MCF 10A (cell line): ENCODE results near the gene PARD6G. TPM values are rescaled to one million over a fixed set of nuclear protein-coding genes. Genes with fewer than 3 reads are reported as not detected.

Experiments
- BruUV-seq: library from RNA; stranded (reverse); fragments of 400-500 nt; replicated peaks from 2 replicates; lab custom pipeline; 2021; lab: Mats Ljungman, UMichigan
- CTCF ChIA-PET: fragments of 300-600 bp; sonication (Branson Sonifier 250); formaldehyde crosslinking; extraction: SDS; loops from one replicate; lab custom pipeline; 2021; ENCODE audit warnings: antibody characterized with exemption, inconsistent platforms; lab: Yijun Ruan, JAX
- POLR2A ChIA-PET: fragments of 300-600, 350-650 bp; sonication (Branson Sonifier 250); formaldehyde crosslinking; extraction: SDS; loops from one replicate; lab custom pipeline; 2020; ENCODE audit warnings: antibody characterized with exemption, inconsistent platforms; lab: Yijun Ruan, JAX
- DNase-seq: peaks from one replicate; pipeline ENCODE4 v3.0.0-alpha.2; 2018; ENCODE audit not compliant: unreplicated experiment
- H3K27ac Mint-ChIP-seq: one replicate; pipeline ENCODE4 v1.8.0; 2022; ENCODE audit warnings: mild to moderate bottlenecking, low read depth, mixed read lengths; ENCODE audit not compliant: unreplicated experiment
- H3K27me3 Mint-ChIP-seq: one replicate; pipeline ENCODE4 v1.8.0; 2022; ENCODE audit warnings: mixed read lengths; ENCODE audit not compliant: insufficient read depth, unreplicated experiment
- H3K36me3 Mint-ChIP-seq: one replicate; pipeline ENCODE4 v1.8.0; 2022; ENCODE audit warnings: mild to moderate bottlenecking, moderate library complexity, mixed read lengths; ENCODE audit not compliant: insufficient read depth, unreplicated experiment
- H3K4me1 Mint-ChIP-seq: one replicate; pipeline ENCODE4 v1.8.0; 2022; ENCODE audit warnings: mixed read lengths; ENCODE audit not compliant: insufficient read depth, unreplicated experiment
- H3K4me3 Mint-ChIP-seq: one replicate; pipeline ENCODE4 v1.8.0; 2022; ENCODE audit warnings: mild to moderate bottlenecking, moderate library complexity, mixed read lengths; ENCODE audit not compliant: unreplicated experiment
- H3K9me3 Mint-ChIP-seq: one replicate; pipeline ENCODE4 v1.8.0; 2022; ENCODE audit warnings: mixed read lengths; ENCODE audit not compliant: unreplicated experiment
- CTCF ChIP-seq: fragments of 200-600 bp; IDR thresholded peaks from one replicate; pipeline ENCODE4 v1.8.0; 2022; ENCODE audit warnings: antibody characterized with exemption, mild to moderate bottlenecking; ENCODE audit not compliant: unreplicated experiment
- intact Hi-C: fragments of 100-400 bp; cut with micrococcal nuclease; formaldehyde crosslinking; loops from 2 replicates; pipeline ENCODE4 v1.14.1; 2022
- total RNA-seq: library from RNA; stranded (reverse); gene quantifications from 2 replicates; pipeline ENCODE4 v1.2.3, GENCODE V29; 2022

The PARD6G gene
- total RNA-seq, 1 experiment from 2014 or later = 8.1 TPM

DNA sequence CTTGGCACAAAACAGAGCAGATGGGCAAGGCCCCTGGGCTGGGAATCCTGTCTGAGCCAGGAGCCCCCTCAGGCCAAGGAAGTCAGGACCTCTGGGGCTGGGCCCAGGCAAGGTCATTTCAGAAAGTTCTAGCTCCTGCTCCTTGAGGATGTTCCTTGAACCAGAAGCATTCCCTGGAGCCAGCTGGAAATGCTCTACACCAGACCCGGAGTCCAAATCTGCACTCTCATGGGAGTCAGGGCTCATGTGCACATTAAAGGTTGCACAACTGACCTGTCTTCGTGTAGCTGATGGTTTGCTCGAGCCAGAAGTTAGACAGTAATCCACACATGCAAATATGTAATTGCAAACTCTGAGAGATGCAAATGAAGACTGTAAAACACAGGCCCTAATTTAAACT, 18.0 kb downstream of the PARD6G start:
- no peak overlapping the region for H3K27ac Mint-ChIP-seq
- H3K36me3 Mint-ChIP-seq = no peaks in the 10 kb centered on the region
- no peaks in the 10 kb centered on the region for H3K27me3 Mint-ChIP-seq
- POLR2A ChIA-PET = no interaction called here
- H3K9me3 Mint-ChIP-seq = no peaks in the 10 kb centered on the region
- no TSS peak for BruUV-seq
- H3K4me1 Mint-ChIP-seq = peaks cover 10% of the 10 kb centered on the region
- CTCF ChIA-PET = interaction anchor here (0.8 kb wide), 1 partner anchor 68 kb away, joined by 3 read pairs; no protein-coding TSS in a partner anchor
- DNase-seq = no peak
- intact Hi-C loops = no loop called here
- H3K4me3 Mint-ChIP-seq = no peak overlapping the region
- TF ChIP-seq CTCF = no peak

DNA sequence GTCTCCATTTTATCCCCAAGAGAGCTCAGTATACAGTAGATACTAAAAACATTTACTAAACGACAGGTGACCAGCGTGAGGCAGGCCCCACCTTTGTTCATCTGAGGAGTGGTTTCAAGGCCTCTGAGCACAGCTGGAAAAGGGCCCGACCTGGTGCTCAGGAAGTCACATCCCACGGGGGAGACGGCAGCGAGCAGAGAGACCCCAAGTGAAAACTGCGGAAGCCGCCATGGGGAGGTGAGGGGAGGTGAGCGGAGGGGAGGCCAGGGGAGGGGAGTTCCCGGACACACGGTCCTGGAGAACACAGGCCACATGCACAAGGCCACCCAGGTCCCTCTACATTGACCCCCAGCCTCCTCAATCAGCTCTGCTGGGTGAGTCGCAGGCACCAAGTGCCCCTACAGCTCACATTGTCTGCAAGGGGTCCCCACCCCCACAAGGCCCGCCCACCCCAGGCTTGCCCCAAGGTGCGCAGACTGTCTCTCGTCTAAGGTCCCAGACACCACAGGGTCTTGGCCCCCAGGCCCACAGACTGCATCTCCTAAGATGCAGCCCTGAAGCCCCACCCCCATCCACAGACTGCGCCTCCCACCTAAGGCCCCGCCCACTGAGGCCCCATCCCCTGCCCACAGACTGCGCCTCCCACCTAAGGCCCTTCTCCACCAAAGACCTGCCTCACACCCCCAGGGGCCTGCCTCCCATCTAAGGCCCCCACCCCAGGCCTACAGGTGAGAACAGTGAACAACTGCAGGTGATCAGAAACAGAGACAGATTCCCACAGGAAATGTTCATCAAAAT, 19.1 kb downstream of the PARD6G start:
- Mint-ChIP-seq H3K4me1 (no peaks in the 10 kb centered on the region), H3K27me3 (no peaks in the 10 kb centered on the region), H3K9me3 (no peaks in the 10 kb centered on the region), H3K4me3 (no peak overlapping the region), H3K27ac (no peak overlapping the region), H3K36me3 (no peaks in the 10 kb centered on the region)
- CTCF ChIA-PET = no interaction called here
- DNase-seq = no peak
- no peak for TF ChIP-seq CTCF
- intact Hi-C loops = no loop called here
- no TSS peak for BruUV-seq
- POLR2A ChIA-PET = no interaction called here

DNA sequence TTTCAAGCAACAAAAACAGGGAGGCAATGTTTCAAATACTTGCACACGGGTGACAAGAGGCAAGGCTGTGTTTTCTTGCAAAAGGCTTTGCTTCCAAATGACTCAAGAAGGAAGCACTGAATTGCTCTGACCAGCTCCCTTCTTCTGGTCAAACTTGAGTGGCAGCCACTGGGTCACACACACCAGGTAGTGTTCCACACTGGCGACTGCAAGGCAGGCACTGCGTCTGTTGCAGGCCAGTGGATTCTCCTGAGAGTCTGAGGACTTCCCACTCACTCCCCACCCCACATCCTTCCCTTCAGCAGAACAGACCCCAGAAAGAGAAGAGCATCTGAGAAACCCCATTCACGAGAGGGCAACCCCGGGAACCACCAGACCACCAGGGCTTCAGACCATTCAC, 19.8 kb downstream of the PARD6G start:
- CTCF ChIA-PET = no interaction called here
- no peaks in the 10 kb centered on the region for H3K36me3 Mint-ChIP-seq
- DNase-seq = no peak
- H3K4me3 Mint-ChIP-seq = no peak overlapping the region
- no peak overlapping the region for H3K27ac Mint-ChIP-seq
- no peak for TF ChIP-seq CTCF
- no peaks in the 10 kb centered on the region for H3K27me3 Mint-ChIP-seq
- H3K4me1 Mint-ChIP-seq = no peaks in the 10 kb centered on the region
- no TSS peak for BruUV-seq
- H3K9me3 Mint-ChIP-seq = no peaks in the 10 kb centered on the region
- intact Hi-C loops = no loop called here
- POLR2A ChIA-PET = no interaction called here

DNA sequence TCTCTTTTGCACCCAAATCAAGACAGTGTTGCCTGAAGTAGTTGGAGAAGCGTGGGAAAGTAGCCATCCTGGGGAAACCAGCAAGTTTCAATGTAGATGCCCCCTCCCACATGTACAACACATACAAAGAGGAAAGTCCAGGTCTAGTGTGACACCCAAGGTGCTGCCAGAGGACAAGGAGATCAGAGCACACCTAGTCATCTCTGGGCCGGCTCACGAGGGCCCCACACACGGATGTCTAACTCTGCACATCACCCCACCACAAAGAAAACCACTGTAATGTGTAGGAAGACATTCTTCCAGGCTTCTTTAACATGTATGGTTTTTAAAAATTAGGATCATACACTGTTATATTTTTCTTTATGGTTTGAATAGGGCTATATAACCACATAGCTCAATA, 21.6 kb downstream of the PARD6G start:
- POLR2A ChIA-PET = no interaction called here
- Mint-ChIP-seq H3K27ac (no peak overlapping the region), H3K4me3 (no peak overlapping the region), H3K27me3 (no peaks in the 10 kb centered on the region), H3K9me3 (no peaks in the 10 kb centered on the region), H3K4me1 (no peaks in the 10 kb centered on the region), H3K36me3 (no peaks in the 10 kb centered on the region)
- no peak for DNase-seq
- BruUV-seq = no TSS peak
- no peak for TF ChIP-seq CTCF
- intact Hi-C loops = no loop called here
- CTCF ChIA-PET = interaction anchor here (0.7 kb wide), 1 partner anchor 48 kb away, joined by 3 read pairs; no protein-coding TSS in a partner anchor
